Subcutaneous adipose tissue (tissue), 4 donors: Measurements from ENCODE around the gene PTDSS2. TPM values are rescaled to one million over a fixed set of nuclear protein-coding genes. Genes with fewer than 3 reads are reported as not detected.

ENCODE experiments used
- total RNA-seq, 4 donors: library from RNA; depleted of rRNA; stranded (reverse); fragments of >200 nt; gene quantifications; one replicate each; pipeline ENCODE4 v1.1.0, GENCODE V29; 2016
- TF ChIP-seq, protein P1 (sequence below): fragments of 450-650 bp; IDR thresholded peaks from one replicate; pipeline ENCODE4 v1.5.1; 2016; ENCODE audit warnings: low read depth, mild to moderate bottlenecking, control low read depth, antibody characterized with exemption, moderate library complexity

The PTDSS2 gene
- total RNA-seq, 4 donors from 2014 or later, result 19.1 to 77.6 (median 26.2) TPM

- TF ChIP-seq, protein P1, sequence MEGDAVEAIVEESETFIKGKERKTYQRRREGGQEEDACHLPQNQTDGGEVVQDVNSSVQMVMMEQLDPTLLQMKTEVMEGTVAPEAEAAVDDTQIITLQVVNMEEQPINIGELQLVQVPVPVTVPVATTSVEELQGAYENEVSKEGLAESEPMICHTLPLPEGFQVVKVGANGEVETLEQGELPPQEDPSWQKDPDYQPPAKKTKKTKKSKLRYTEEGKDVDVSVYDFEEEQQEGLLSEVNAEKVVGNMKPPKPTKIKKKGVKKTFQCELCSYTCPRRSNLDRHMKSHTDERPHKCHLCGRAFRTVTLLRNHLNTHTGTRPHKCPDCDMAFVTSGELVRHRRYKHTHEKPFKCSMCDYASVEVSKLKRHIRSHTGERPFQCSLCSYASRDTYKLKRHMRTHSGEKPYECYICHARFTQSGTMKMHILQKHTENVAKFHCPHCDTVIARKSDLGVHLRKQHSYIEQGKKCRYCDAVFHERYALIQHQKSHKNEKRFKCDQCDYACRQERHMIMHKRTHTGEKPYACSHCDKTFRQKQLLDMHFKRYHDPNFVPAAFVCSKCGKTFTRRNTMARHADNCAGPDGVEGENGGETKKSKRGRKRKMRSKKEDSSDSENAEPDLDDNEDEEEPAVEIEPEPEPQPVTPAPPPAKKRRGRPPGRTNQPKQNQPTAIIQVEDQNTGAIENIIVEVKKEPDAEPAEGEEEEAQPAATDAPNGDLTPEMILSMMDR, result no peak
These were observed 81.9 kb downstream of the PTDSS2 start for GRCh38 chr11:531919-532526.

DNA sequence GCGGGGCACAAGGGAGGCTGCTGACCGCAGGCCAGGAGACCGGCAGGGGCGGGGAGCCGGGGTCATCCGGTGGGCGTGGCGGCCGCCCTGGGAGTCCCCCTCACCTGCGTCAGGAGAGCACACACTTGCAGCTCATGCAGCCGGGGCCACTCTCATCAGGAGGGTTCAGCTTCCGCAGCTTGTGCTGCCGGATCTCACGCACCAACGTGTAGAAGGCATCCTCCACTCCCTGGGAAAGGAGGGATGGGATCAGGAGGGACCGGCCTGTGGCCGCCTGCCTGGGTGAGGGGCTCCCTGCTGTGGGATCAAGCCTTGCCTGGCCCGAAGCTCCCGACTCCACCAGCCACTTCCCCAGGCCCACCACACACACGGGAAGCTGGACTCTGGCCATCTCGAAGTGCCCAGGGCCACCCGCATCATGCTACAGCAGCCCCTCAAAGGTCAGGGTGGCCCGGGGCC is 82.5 kb downstream of the PTDSS2 start:
- TF ChIP-seq, protein P1, result no peak

DNA sequence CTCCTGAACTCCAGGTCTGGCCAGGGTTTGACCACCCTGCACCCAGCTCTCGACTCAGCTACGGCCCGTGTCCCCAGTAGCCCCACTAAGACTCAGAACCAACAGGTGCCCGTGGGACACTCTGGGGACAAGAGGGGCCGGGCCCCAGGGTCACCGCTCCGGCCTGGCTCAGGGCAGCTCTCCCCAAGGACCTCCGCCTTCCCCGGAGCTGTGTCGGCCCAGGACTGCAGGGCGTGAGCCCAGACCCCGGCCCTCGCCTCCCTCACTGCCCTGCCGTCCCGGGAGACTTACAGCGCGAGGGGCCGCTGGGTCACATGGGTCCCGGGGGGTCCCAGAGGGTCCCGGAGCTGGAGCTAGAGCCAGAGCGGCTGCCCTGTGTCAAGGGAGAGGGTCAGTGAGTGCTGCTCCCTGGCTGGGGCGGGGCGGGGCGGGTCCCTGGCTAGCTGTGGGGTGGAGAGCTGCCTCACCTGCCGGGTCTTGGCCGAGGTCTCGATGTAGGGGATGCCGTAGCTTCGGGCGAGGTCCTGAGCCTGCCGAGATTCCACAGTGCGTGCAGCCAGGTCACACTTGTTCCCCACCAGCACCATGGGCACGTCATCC is 83.0 kb downstream of the PTDSS2 start:
- TF ChIP-seq, protein P1, result no peak

DNA sequence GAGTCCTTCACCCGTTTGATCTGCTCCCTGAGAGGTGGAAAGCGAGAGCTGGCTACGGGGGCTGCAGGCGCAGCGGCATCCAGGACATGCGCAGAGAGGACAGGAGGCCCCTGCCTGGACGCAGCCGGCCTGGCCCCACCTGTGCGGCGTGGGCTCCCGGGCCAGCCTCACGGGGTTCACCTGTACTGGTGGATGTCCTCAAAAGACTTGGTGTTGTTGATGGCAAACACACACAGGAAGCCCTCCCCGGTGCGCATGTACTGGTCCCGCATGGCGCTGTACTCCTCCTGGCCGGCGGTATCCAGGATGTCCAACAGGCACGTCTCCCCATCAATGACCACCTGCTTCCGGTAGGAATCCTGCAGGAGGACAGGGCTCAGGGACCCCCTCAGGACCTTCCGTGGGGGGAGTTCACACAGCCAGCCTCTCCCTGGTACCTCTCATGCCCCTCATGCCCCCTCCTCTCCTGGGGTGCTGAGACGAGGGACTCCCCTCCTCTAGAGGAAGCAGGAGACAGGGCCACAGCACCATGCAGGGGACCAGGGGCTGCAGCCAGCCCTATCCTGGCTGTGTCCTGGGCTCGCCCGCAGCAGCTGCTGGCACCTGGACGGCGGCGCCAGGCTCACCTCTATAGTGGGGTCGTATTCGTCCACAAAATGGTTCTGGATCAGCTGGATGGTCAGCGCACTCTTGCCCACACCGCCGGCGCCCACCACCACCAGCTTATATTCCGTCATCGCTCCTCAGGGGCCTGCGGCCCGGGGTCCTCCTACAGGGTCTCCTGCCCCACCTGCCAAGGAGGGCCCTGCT is 83.7 kb downstream of the PTDSS2 start:
- TF ChIP-seq, protein P1, result no peak

- TF ChIP-seq, protein P1, result no peak
These were observed 84.5 kb downstream of the PTDSS2 start for GRCh38 chr11:534396-535209.

- TF ChIP-seq, protein P1, result no peak
These were observed 85.1 kb downstream of the PTDSS2 start for GRCh38 chr11:535210-535518.
